Transverse colon (tissue), 4 donors: ENCODE results near the gene CLDN22. TPM values are rescaled to one million over a fixed set of nuclear protein-coding genes. Genes with fewer than 3 reads are reported as not detected.
"Not testable (repeated sequence)": the region's sequence is repeated elsewhere in the genome, so short reads cannot be mapped to it uniquely, and the experiment has no call there.

Experiments used
- DNase-seq: peaks from one replicate; pipeline ENCODE4 v3.0.0-alpha.2; 2019
- H3K27ac ChIP-seq, 4 donors: fragments of 200-600 bp; sonication (generic); 2 replicates each; pipeline ENCODE4 v1.5.1; 2016 to 2018; ENCODE audit warnings: inconsistent platforms in 4 of 4
- H3K27me3 ChIP-seq: fragments of 200-600 bp; sonication (generic); 2 replicates; pipeline ENCODE4 v1.5.1; 2017; ENCODE audit warnings: inconsistent platforms
- H3K36me3 ChIP-seq, 4 donors: fragments of 200-600 bp; sonication (generic); 2 replicates each; pipeline ENCODE4 v1.5.1; 2017 to 2019; ENCODE audit warnings: inconsistent platforms in 4 of 4
- H3K4me1 ChIP-seq, 4 donors: fragments of 200-600 bp; sonication (generic); 2 replicates each; pipeline ENCODE4 v1.5.1; 2017 to 2020; ENCODE audit warnings: inconsistent platforms in 4 of 4
- H3K4me3 ChIP-seq, 4 donors: fragments of 200-600 bp; sonication (generic); 1 replicate in 1 of 4; 2 replicates in 3 of 4; pipeline versions ENCODE4 v1.5.1 to v1.6.1; 2017 to 2019; ENCODE audit warnings: inconsistent platforms in 4 of 4
- H3K9me3 ChIP-seq, 2 donors: fragments of 200-600 bp; sonication (generic); 2 replicates each; pipeline ENCODE4 v1.5.1; 2017 to 2019; ENCODE audit warnings: inconsistent platforms in 2 of 2
- EP300 ChIP-seq: sonication (generic); formaldehyde crosslinking; IDR thresholded peaks from one replicate; pipeline ENCODE4 v1.6.1; 2017; ENCODE audit warnings: antibody characterized with exemption, low read depth
- POLR2A ChIP-seq: fragments of 450-650 bp; IDR thresholded peaks from one replicate; pipeline ENCODE4 v1.6.1; 2016; ENCODE audit warnings: antibody characterized with exemption, mild to moderate bottlenecking, moderate library complexity
- POLR2AphosphoS5 ChIP-seq, 3 donors: sonication (generic); formaldehyde crosslinking; IDR thresholded peaks; one replicate each; pipeline ENCODE4 v1.6.1; 2016; ENCODE audit warnings: antibody characterized with exemption in 3 of 3
- WGBS, 2 donors: methylation state at CpG; one replicate each; pipeline ENCODE4 v1.1.5; 2018; ENCODE audit warnings: low coverage in 1 of 2; 5-methylcytosine and 5-hydroxymethylcytosine counted together
- in situ Hi-C, 4 donors: fragments of 200-750 bp; cut with MboI; loops; one replicate each; pipeline versions ENCODE4 v1.15.0 to v1.15.1; 2017; ENCODE audit warnings: low sequenced_read_pairs in 3 of 4, low pct_ligation_motif_present in 1 of 4, low pct_unique_long_range_greater_than_20kb in 1 of 4
- intact Hi-C: fragments of 100-400 bp; cut with DNase I; formaldehyde crosslinking; loops from one replicate; pipeline ENCODE4 v1.15.1; 2023; ENCODE audit warnings: low total_unique reads
- total RNA-seq, 4 donors: library from RNA; depleted of rRNA; stranded (reverse); fragments of >200 nt; gene quantifications; one replicate each; pipeline ENCODE4 v1.1.0, GENCODE V29; 2016
- TF ChIP-seq, protein P1 (sequence below), 5 experiments: fragments of 200-600 bp in 3 of 5; fragments of 450-650 bp in 2 of 5; sonication (generic) in 3 of 5; IDR thresholded peaks; 1 replicate in 2 of 5; 2 replicates in 3 of 5; pipeline ENCODE4 v1.5.1; 2016 to 2017; ENCODE audit warnings: antibody characterized with exemption in 5 of 5, inconsistent platforms in 3 of 5, mild to moderate bottlenecking in 2 of 5, moderate library complexity in 1 of 5

Gene CLDN22
- total RNA-seq, 4 donors from 2014 or later: not detected

DNA sequence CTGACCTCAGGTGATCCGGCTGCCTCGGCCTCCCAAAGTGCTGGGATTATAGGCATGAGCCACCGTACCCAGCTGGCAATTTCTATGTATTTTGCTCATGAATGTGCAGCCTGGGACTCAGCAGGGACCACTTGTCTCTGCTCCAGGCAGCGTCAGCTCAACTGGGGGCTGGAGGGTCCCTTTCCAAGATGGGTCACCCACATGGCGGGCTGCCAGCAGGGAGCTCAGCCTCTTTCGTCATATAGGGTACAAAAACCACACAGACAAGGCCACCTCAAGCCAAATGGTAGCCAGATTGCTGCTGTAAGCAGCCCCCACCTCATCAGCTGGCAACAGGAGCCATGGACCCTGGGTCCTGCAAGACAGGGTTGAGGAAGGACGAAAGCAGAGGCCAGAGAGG lies 4.5 kb upstream of the CLDN22 start:
- Histone ChIP-seq H3K27ac (no peak overlapping the region), H3K27me3 (no peaks in the 10 kb centered on the region), H3K4me1 (no peaks in the 10 kb centered on the region), H3K4me3 (no peak overlapping the region), H3K36me3 (no peaks in the 10 kb centered on the region), H3K9me3 (no peaks in the 10 kb centered on the region)
- intact Hi-C loops (no loop called here), in situ Hi-C loops (no loop called here)
- WGBS, 2 donors: 92% methylated on average over 6 of the region's 7 CpGs; no CpG with 5 or more reads in 1 of the 2 donors
- no peak for TF ChIP-seq POLR2AphosphoS5 (IDR thresholded peaks at IDR 0.05)
- no peak for TF ChIP-seq EP300
- TF ChIP-seq POLR2A: no peak
- TF ChIP-seq, protein P1, sequence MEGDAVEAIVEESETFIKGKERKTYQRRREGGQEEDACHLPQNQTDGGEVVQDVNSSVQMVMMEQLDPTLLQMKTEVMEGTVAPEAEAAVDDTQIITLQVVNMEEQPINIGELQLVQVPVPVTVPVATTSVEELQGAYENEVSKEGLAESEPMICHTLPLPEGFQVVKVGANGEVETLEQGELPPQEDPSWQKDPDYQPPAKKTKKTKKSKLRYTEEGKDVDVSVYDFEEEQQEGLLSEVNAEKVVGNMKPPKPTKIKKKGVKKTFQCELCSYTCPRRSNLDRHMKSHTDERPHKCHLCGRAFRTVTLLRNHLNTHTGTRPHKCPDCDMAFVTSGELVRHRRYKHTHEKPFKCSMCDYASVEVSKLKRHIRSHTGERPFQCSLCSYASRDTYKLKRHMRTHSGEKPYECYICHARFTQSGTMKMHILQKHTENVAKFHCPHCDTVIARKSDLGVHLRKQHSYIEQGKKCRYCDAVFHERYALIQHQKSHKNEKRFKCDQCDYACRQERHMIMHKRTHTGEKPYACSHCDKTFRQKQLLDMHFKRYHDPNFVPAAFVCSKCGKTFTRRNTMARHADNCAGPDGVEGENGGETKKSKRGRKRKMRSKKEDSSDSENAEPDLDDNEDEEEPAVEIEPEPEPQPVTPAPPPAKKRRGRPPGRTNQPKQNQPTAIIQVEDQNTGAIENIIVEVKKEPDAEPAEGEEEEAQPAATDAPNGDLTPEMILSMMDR (IDR thresholded peaks at IDR 0.05): no peak
- DNase-seq: no peak

DNA sequence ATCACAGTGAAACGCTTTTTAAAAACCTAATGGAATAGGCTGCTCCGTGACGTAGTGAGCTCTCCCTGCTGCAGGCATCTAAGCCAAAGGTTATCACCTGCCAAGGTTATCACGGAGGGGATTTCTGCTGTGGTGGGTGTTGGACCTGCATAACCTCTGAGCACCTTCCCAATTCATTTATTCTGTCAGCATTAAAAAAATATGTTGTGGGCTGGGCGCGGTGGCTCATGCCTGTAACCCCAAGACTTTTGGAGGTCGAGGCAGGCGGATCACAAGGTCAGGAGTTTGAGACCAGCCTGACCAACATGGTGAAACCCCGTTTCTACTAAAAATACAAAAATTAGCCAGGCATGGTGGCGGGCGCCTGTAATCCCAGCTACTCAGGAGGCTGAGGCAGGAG lies 4.0 kb upstream of the CLDN22 start:
- 87 to 96% methylated on average over 5 to 11 of the region's 11 CpGs for WGBS, 2 donors
- intact Hi-C loops, H3K4me1 ChIP-seq, DNase-seq, in situ Hi-C loops, H3K27ac ChIP-seq, H3K4me3 ChIP-seq, H3K36me3 ChIP-seq, H3K9me3 ChIP-seq, H3K27me3 ChIP-seq: not testable (repeated sequence)

DNA sequence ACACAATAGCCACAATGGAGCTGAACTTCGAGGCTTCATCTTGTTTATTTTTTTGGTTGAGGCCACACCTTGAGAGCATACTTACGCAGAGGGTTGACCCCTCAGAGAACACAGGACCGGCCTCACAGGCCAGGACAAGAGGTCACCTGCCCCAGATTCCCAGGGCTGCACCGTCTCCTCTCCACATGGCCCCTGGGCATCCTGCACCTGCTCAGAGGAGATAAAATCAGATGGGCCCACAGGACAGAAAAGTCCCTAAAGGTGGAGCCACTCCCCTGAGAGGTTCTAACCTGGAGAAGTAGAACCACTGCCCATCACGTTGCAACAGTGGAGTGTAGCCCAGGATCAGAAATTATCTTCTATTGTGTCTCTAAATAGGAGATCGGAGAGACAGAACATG lies 3.2 kb upstream of the CLDN22 start:
- Histone ChIP-seq H3K4me1 (no peaks in the 10 kb centered on the region), H3K36me3 (no peaks in the 10 kb centered on the region), H3K9me3 (no peaks in the 10 kb centered on the region), H3K27me3 (no peaks in the 10 kb centered on the region), H3K4me3 (no peak overlapping the region), H3K27ac (no peak overlapping the region)
- 82 to 100% methylated on average over 3 to 6 of the region's 6 CpGs for WGBS, 2 donors
- intact Hi-C loops: no loop called here
- in situ Hi-C loops: no loop called here
- TF ChIP-seq POLR2AphosphoS5 (IDR thresholded peaks at IDR 0.05) (no peak), EP300 (no peak), POLR2A (no peak)
- TF ChIP-seq, protein P1 (IDR thresholded peaks at IDR 0.05): no peak
- DNase-seq: no peak

DNA sequence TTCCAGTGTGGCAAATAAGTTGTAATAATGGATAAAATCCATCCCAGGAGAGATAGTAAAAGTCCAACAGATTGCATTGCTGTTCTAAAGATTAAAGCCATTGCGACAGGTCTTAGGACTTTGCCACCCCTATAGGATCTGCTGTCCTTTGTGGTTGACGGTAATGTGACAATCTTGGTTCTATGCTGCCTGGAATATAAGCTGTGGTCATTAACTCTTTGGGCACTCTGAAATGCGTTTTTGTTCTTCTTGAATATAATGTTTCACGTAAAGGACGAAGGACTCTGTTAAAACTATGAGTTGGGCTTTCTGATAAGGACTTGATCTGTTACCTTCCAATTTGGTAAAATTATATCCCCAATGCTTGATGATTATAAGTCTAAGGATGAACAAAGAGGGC lies 2.2 kb upstream of the CLDN22 start, which contains the start of gene CLDN24:
TSS of gene CLDN24 (minus strand) at position 101 of the 400 bp plus-strand sequence. CDS start at position 101, 0 bp downstream.
- Histone ChIP-seq H3K36me3 (no peaks in the 10 kb centered on the region), H3K4me1 (no peaks in the 10 kb centered on the region), H3K9me3 (no peaks in the 10 kb centered on the region), H3K4me3 (no peak within 1 kb of the TSS), H3K27me3 (no peaks in the 10 kb centered on the region), H3K27ac (no peak within 1 kb of the TSS)
- no peak for TF ChIP-seq POLR2AphosphoS5 (IDR thresholded peaks at IDR 0.05)
- TF ChIP-seq EP300: no peak
- TF ChIP-seq POLR2A: no peak
- TF ChIP-seq, protein P1 (IDR thresholded peaks at IDR 0.05): no peak
- in situ Hi-C loops: no loop called here
- intact Hi-C loops: no loop called here
- WGBS, 2 donors: 90 to 94% methylated on average over 5 of the region's 5 CpGs
- DNase-seq: no peak

DNA sequence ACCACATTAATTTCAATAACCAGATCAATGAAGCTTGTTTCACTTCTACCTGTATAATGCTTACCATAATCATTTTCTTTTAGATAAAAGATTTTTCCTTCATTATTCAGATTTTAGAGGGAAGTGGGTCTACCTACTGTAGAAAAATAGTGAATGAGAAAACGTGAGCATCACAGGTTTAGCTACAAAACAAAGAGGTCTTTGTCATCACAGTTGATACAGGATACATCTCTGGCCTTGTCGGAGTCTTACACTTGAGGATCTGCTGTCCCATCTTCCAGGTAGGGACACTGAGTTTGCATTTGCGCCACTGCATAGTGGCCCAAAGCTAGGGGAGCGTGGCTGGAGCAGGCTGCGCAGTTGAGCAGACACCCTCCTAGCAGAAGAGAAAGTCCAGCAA lies 1.4 kb upstream of the CLDN22 start:
- TF ChIP-seq POLR2AphosphoS5 (IDR thresholded peaks at IDR 0.05): no peak
- TF ChIP-seq POLR2A: no peak
- no peak for TF ChIP-seq EP300
- TF ChIP-seq, protein P1 (IDR thresholded peaks at IDR 0.05): no peak
- Histone ChIP-seq H3K4me1 (no peaks in the 10 kb centered on the region), H3K27ac (no peak overlapping the region), H3K27me3 (no peaks in the 10 kb centered on the region), H3K9me3 (no peaks in the 10 kb centered on the region), H3K36me3 (no peaks in the 10 kb centered on the region), H3K4me3 (no peak overlapping the region)
- intact Hi-C loops (no loop called here), in situ Hi-C loops (no loop called here)
- DNase-seq: no peak
- WGBS, 2 donors: 92 to 93% methylated on average over 3 to 5 of the region's 5 CpGs
